Endothelial cell of umbilical vein (primary cell): ENCODE results near the gene ENG. TPM values are rescaled to one million over a fixed set of nuclear protein-coding genes. Genes with fewer than 3 reads are reported as not detected.

Source experiments
- BruUV-seq: library from RNA; stranded (reverse); fragments of 400-500 nt; replicated peaks from 2 replicates; lab custom pipeline; 2021; lab: Mats Ljungman, UMichigan
- CTCF ChIA-PET: fragments of 300-600, 350-600 bp; sonication (Branson Sonifier 250); formaldehyde crosslinking; loops from one replicate; lab custom pipeline; 2021; ENCODE audit warnings: antibody characterized with exemption, inconsistent platforms; lab: Charles Lee
- POLR2A ChIA-PET: fragments of 300-600, 350-600 bp; sonication (Branson Sonifier 250); formaldehyde crosslinking; loops from one replicate; lab custom pipeline; 2021; ENCODE audit warnings: antibody characterized with exemption, inconsistent platforms; lab: Charles Lee
- DNase-seq: peaks from one replicate; pipeline ENCODE4 v3.0.0-alpha.2; 2011; ENCODE audit warnings: low read depth, low spot score
- FAIRE-seq: peaks from 2 replicates; lab custom pipeline; 2011; peaks lifted over from hg19 to GRCh38; lab: Jason Lieb, UNC
- H2AFZ ChIP-seq: 2 replicates; pipeline ENCODE4 v1.6.0; 2012; ENCODE audit warnings: low read depth, low read length, control low read depth, inconsistent platforms
- H3K27ac ChIP-seq: 2 replicates; pipeline ENCODE4 v1.5.1; 2011; ENCODE audit warnings: low read depth, mild to moderate bottlenecking, control low read depth, low read length, moderate library complexity; ENCODE audit not compliant: insufficient read depth
- H3K27me3 ChIP-seq, 2 experiments: 2 replicates each; pipeline versions ENCODE4 v1.6.0 to v1.6.1; 2011; ENCODE audit warnings: low read length in 2 of 2, mixed read lengths in 1 of 2; ENCODE audit not compliant: control insufficient read depth in 2 of 2, insufficient read depth in 2 of 2
- H3K36me3 ChIP-seq, 2 experiments: 2 replicates in 1 of 2; 3 replicates in 1 of 2; pipeline ENCODE4 v1.5.1; 2011; ENCODE audit warnings: low read length in 2 of 2, mild to moderate bottlenecking in 1 of 2, moderate library complexity in 1 of 2; ENCODE audit not compliant: control insufficient read depth in 2 of 2, insufficient read depth in 2 of 2; ENCODE audit errors: extremely low read depth in 1 of 2
- H3K4me1 ChIP-seq: 3 replicates; pipeline ENCODE4 v1.5.1; 2011; ENCODE audit warnings: mild to moderate bottlenecking, low read length; ENCODE audit not compliant: control insufficient read depth, insufficient read depth; ENCODE audit errors: extremely low read depth
- H3K4me2 ChIP-seq: 2 replicates; pipeline ENCODE4 v1.6.1; 2011; ENCODE audit warnings: low read length, control low read depth, mixed read lengths; ENCODE audit not compliant: insufficient read depth
- H3K4me3 ChIP-seq, 3 experiments: fragments of 200-600 bp in 1 of 3; sonication (generic), shearing (Covaris generic) in 1 of 3; replicated peaks in 1 of 3; 2 replicates each; pipeline ENCODE4 v1.5.1; 2011 to 2016; ENCODE audit warnings: control low read depth in 3 of 3, low read length in 3 of 3, mild to moderate bottlenecking in 2 of 3, inconsistent platforms in 1 of 3, low read depth in 1 of 3, moderate library complexity in 1 of 3; ENCODE audit not compliant: insufficient read depth in 1 of 3
- H3K79me2 ChIP-seq: 2 replicates; pipeline ENCODE4 v1.6.0; 2012; ENCODE audit warnings: low read length, inconsistent platforms; ENCODE audit not compliant: control insufficient read depth, insufficient read depth
- H3K9ac ChIP-seq: replicated peaks from 2 replicates; pipeline ENCODE3; 2011; ENCODE audit warnings: low read length, control low read depth; ENCODE audit not compliant: insufficient read depth; ENCODE audit errors: extremely low read depth
- H3K9me1 ChIP-seq: replicated peaks from 3 replicates; pipeline ENCODE4 v1.6.0; 2011; ENCODE audit warnings: mild to moderate bottlenecking, low read length; ENCODE audit not compliant: control insufficient read depth, insufficient read depth; ENCODE audit errors: extremely low read depth
- H3K9me3 ChIP-seq: replicated peaks from 2 replicates; pipeline ENCODE4 v1.5.1; 2012; ENCODE audit warnings: low read length, inconsistent platforms; ENCODE audit not compliant: control insufficient read depth, insufficient read depth
- H4K20me1 ChIP-seq: replicated peaks from 2 replicates; pipeline ENCODE3; 2011; ENCODE audit warnings: mild to moderate bottlenecking, low read length; ENCODE audit not compliant: control insufficient read depth, insufficient read depth; ENCODE audit errors: extremely low read depth
- EZH2 ChIP-seq: IDR thresholded peaks from 2 replicates; pipeline ENCODE4 v1.6.1; 2012; ENCODE audit warnings: borderline replicate concordance, low read depth, mild to moderate bottlenecking, moderate library complexity, low read length, inconsistent platforms; ENCODE audit not compliant: severe bottlenecking
- FOS ChIP-seq: IDR thresholded peaks from 2 replicates; pipeline ENCODE4 v1.6.1; 2011; ENCODE audit warnings: mild to moderate bottlenecking, low read length, moderate library complexity, borderline replicate concordance; ENCODE audit not compliant: insufficient read depth
- GATA2 ChIP-seq: IDR thresholded peaks from 2 replicates; pipeline ENCODE4 v1.7.0; 2011; ENCODE audit warnings: low read depth, mild to moderate bottlenecking, moderate library complexity, mixed read lengths, low read length; ENCODE audit not compliant: insufficient read length, insufficient read depth
- JUN ChIP-seq: IDR thresholded peaks from 2 replicates; pipeline ENCODE4 v1.6.1; 2011; ENCODE audit warnings: borderline replicate concordance, low read depth; ENCODE audit not compliant: insufficient read length, insufficient read depth
- MAX ChIP-seq: IDR thresholded peaks from 2 replicates; pipeline ENCODE4 v1.6.1; 2011; ENCODE audit not compliant: insufficient read depth, insufficient read length
- MYC ChIP-seq: IDR thresholded peaks from one replicate; pipeline ENCODE4 v1.6.1; 2011; ENCODE audit warnings: mild to moderate bottlenecking, low read depth, low read length
- POLR2A ChIP-seq: IDR thresholded peaks from 2 replicates; pipeline ENCODE4 v1.6.1; 2012; ENCODE audit warnings: low read depth, mild to moderate bottlenecking, control low read depth, low read length
- POLR2AphosphoS5 ChIP-seq: IDR thresholded peaks from 2 replicates; pipeline ENCODE4 v1.6.1; 2012; ENCODE audit warnings: low read depth, mild to moderate bottlenecking, control low read depth, low read length, moderate library complexity; ENCODE audit not compliant: insufficient read depth
- dilution Hi-C: fragments of 300-500 bp; cut with MboI; formaldehyde crosslinking; loops from one replicate; pipeline ENCODE4 v1.15.0; 2019; ENCODE audit warnings: low sequenced_read_pairs; ENCODE audit not compliant: extremely low pct_ligation_motif_present
- intact Hi-C: fragments of 100-400 bp; cut with micrococcal nuclease; formaldehyde crosslinking; loops from one replicate; pipeline ENCODE4 v1.10.0; 2022
- polyA plus RNA-seq, 4 experiments: library from polyadenylated mRNA; depleted of rRNA in 3 of 4; stranded (reverse) in 3 of 4; unstranded in 1 of 4; fragments of >200 nt; gene quantifications; 2 replicates each; pipeline versions ENCODE4 v1.2.1 to v1.2.3, GENCODE V29; 2011 to 2012; ENCODE audit warnings: missing spikeins in 1 of 4
- total RNA-seq: library from RNA; stranded (reverse); gene quantifications from 2 replicates; pipeline ENCODE4 v1.2.3, GENCODE V29; 2021
- TF ChIP-seq, protein P1 (sequence below), 2 donors: IDR thresholded peaks; 1 replicate in 1 of 2; 2 replicates in 1 of 2; pipeline ENCODE4 v1.5.1; 2011; ENCODE audit warnings: low read length in 2 of 2, mild to moderate bottlenecking in 2 of 2, moderate library complexity in 2 of 2, control low read depth in 1 of 2, inconsistent platforms in 1 of 2, low read depth in 1 of 2; ENCODE audit not compliant: insufficient read depth in 1 of 2; ENCODE audit errors: extremely low read depth in 1 of 2

The ENG gene
- total and polyA plus RNA-seq, 2 donors (not counting 3 experiments of a cell fraction or from before 2014, with no cell fraction given): 338 to 728 TPM

DNA sequence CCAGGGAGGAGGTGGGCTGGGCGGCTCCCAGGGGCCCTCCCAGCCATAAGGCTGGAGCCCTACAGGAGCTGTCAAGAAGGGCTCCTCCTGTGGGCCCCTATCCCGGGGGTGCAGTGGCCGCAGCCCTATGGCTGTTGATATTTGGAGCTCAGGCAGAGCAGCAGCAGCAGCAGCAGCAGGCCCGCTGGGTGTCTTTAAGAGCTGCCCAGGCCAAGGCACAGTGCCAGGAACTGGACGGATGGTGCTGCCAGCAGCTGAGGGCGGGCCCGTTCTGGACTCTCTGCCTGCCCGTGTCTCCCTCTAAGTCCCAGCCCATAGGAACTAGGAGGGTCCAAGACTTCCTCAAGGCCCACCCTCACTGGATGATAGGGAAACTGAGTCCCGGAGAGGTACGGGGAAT lies 19.4 kb upstream of the ENG start:
- H4K20me1 ChIP-seq: no peaks in the 10 kb centered on the region
- H3K79me2 ChIP-seq: peaks cover 18% of the 10 kb centered on the region
- peak; percentile 34 for DNase-seq
- TF ChIP-seq MAX (no peak), MYC (no peak), GATA2 (no peak), FOS (no peak), POLR2AphosphoS5 (no peak), POLR2A (no peak), JUN (no peak), EZH2 (no peak)
- TF ChIP-seq, protein P1, sequence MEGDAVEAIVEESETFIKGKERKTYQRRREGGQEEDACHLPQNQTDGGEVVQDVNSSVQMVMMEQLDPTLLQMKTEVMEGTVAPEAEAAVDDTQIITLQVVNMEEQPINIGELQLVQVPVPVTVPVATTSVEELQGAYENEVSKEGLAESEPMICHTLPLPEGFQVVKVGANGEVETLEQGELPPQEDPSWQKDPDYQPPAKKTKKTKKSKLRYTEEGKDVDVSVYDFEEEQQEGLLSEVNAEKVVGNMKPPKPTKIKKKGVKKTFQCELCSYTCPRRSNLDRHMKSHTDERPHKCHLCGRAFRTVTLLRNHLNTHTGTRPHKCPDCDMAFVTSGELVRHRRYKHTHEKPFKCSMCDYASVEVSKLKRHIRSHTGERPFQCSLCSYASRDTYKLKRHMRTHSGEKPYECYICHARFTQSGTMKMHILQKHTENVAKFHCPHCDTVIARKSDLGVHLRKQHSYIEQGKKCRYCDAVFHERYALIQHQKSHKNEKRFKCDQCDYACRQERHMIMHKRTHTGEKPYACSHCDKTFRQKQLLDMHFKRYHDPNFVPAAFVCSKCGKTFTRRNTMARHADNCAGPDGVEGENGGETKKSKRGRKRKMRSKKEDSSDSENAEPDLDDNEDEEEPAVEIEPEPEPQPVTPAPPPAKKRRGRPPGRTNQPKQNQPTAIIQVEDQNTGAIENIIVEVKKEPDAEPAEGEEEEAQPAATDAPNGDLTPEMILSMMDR (IDR thresholded peaks at IDR 0.05; ENCODE audit: extremely low read depth in 1 of 2, insufficient read depth in 1 of 2, low read depth in 1 of 2, low read length in 2 of 2): no peak
- H3K27me3 ChIP-seq: no peaks in the 10 kb centered on the region
- no peak overlapping the region for H2AFZ ChIP-seq
- no TSS peak for BruUV-seq
- POLR2A ChIA-PET: no interaction called here
- intact Hi-C loops (no loop called here), dilution Hi-C loops (no loop called here)
- CTCF ChIA-PET: interaction anchor here (0.9 to 1.2 kb wide), 3 partner anchors 9 to 47 kb away, joined by 3 to 6 read pairs (median 3); no protein-coding TSS in a partner anchor
- no peak overlapping the region for H3K27ac ChIP-seq
- no peak overlapping the region for H3K9ac ChIP-seq
- FAIRE-seq: peak; percentile 54
- no peak overlapping the region for H3K4me3 ChIP-seq
- H3K4me1 ChIP-seq: peaks cover 17% of the 10 kb centered on the region
- H3K9me1 ChIP-seq: no peaks in the 10 kb centered on the region
- H3K4me2 ChIP-seq: no peak overlapping the region
- H3K9me3 ChIP-seq: no peaks in the 10 kb centered on the region
- H3K36me3 ChIP-seq: peaks cover 0 to 20% of the 10 kb centered on the region in 2 experiments
